ENCODE data around the gene EPB41L4A. TPM values are rescaled to one million over a fixed set of nuclear protein-coding genes. Genes with fewer than 3 reads are reported as not detected.

Gene EPB41L4A
- total RNA-seq, 4 donors from 2014 or later = 8.3 to 33.8 (median 21.6) TPM

DNA sequence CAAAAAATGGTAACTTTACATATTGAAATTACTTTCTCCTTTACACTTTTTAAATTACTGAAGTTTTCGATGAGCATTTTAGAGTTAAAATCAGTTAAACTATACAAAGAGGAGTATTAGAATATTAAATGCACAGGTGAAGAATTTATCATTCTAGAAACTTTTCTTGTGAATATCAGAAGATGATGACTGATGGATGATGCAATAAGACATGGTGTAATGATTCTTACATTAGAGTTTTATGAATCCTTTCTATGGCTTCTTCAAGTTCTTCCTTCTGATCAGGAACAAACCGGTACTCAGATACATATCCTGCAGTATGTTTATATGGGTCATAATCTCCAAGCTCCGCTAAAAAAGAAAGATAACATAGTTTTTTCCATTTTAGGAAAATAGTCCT, 154.4 kb downstream of the EPB41L4A start:
- Histone ChIP-seq H3K4me1 (no peaks in the 10 kb centered on the region), H3K27ac (replicated peaks in 1 of 4) (no peak overlapping the region), H3K4me3 (no peak overlapping the region), H3K9me3 (no peaks in the 10 kb centered on the region), H3K36me3 (peaks cover 0 to 20% (median 7%) of the 10 kb centered on the region in 4 donors), H3K27me3 (no peaks in the 10 kb centered on the region)
- intact Hi-C loops (cut with DNase I) = no loop called here
- no peak for TF ChIP-seq POLR2AphosphoS5 (IDR thresholded peaks at IDR 0.05)
- TF ChIP-seq, protein P1, sequence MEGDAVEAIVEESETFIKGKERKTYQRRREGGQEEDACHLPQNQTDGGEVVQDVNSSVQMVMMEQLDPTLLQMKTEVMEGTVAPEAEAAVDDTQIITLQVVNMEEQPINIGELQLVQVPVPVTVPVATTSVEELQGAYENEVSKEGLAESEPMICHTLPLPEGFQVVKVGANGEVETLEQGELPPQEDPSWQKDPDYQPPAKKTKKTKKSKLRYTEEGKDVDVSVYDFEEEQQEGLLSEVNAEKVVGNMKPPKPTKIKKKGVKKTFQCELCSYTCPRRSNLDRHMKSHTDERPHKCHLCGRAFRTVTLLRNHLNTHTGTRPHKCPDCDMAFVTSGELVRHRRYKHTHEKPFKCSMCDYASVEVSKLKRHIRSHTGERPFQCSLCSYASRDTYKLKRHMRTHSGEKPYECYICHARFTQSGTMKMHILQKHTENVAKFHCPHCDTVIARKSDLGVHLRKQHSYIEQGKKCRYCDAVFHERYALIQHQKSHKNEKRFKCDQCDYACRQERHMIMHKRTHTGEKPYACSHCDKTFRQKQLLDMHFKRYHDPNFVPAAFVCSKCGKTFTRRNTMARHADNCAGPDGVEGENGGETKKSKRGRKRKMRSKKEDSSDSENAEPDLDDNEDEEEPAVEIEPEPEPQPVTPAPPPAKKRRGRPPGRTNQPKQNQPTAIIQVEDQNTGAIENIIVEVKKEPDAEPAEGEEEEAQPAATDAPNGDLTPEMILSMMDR (IDR thresholded peaks at IDR 0.05) = no peak
- no peak for TF ChIP-seq EP300 (IDR thresholded peaks at IDR 0.05)
- TF ChIP-seq POLR2A (IDR thresholded peaks at IDR 0.05; ENCODE audit: low read depth) = no peak
- DNase-seq (ENCODE audit: extremely low spot score) = no peak
- WGBS = 95% methylated on average over 3 of the region's 3 CpGs

DNA sequence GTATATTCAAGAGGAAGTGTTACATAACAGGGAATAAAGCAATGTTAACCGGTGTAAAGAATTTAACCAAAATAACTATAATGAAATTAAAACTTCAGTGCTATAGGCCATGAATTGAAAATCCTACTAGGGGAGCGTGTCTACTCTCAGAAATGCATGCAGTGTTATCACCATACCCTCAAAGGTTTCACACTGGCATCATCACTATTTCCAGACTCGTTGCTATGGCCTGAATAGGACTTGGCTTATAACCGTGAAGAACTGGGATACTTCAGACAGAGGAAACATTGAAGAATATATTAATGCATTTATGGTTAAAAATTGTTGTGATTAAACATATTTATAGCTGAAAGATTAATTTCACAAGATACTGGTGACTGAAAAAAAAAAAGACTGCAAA, 154.9 kb downstream of the EPB41L4A start:
- 90% methylated on average over 4 of the region's 4 CpGs for WGBS
- no peak overlapping the region for H3K4me3 ChIP-seq
- no peaks in the 10 kb centered on the region for H3K4me1 ChIP-seq
- peaks cover 0 to 25% (median 7%) of the 10 kb centered on the region in 4 donors for H3K36me3 ChIP-seq
- H3K27me3 ChIP-seq = no peaks in the 10 kb centered on the region
- intact Hi-C loops (cut with DNase I) = no loop called here
- no peak overlapping the region for H3K27ac ChIP-seq (replicated peaks in 1 of 4)
- TF ChIP-seq POLR2A (IDR thresholded peaks at IDR 0.05; ENCODE audit: low read depth) (no peak), EP300 (IDR thresholded peaks at IDR 0.05) (no peak), POLR2AphosphoS5 (IDR thresholded peaks at IDR 0.05) (no peak)
- TF ChIP-seq, protein P1 (IDR thresholded peaks at IDR 0.05) = no peak
- DNase-seq (ENCODE audit: extremely low spot score) = no peak
- H3K9me3 ChIP-seq = no peaks in the 10 kb centered on the region

GRCh38 chr5:112263469-112263868, 155.6 kb downstream of the EPB41L4A start:
- Histone ChIP-seq H3K4me1 (no peaks in the 10 kb centered on the region), H3K36me3 (peaks cover 0 to 28% (median 7%) of the 10 kb centered on the region in 4 donors), H3K27ac (replicated peaks in 1 of 4) (no peak overlapping the region), H3K4me3 (no peak overlapping the region), H3K27me3 (no peaks in the 10 kb centered on the region), H3K9me3 (no peaks in the 10 kb centered on the region)
- intact Hi-C loops (cut with DNase I) = no loop called here
- WGBS = 76% methylated on average over 1 of the region's 1 CpG
- no peak for DNase-seq (ENCODE audit: extremely low spot score)
- TF ChIP-seq, protein P1 (IDR thresholded peaks at IDR 0.05) = no peak
- TF ChIP-seq EP300 (IDR thresholded peaks at IDR 0.05) = no peak
- no peak for TF ChIP-seq POLR2AphosphoS5 (IDR thresholded peaks at IDR 0.05)
- no peak for TF ChIP-seq POLR2A (IDR thresholded peaks at IDR 0.05; ENCODE audit: low read depth)

GRCh38 chr5:112258571-112258970, 160.5 kb downstream of the EPB41L4A start:
- whole genome bisulfite sequencing = 76% methylated on average over 2 of the region's 2 CpGs
- TF ChIP-seq POLR2A (IDR thresholded peaks at IDR 0.05; ENCODE audit: low read depth) (no peak), EP300 (IDR thresholded peaks at IDR 0.05) (no peak)

GRCh38 chr5:112257976-112258375, 161.1 kb downstream of the EPB41L4A start:
- no peak for DNase-seq (ENCODE audit: extremely low spot score)
- Histone ChIP-seq H3K4me1 (peaks cover 0 to 8% (median 4%) of the 10 kb centered on the region in 4 donors), H3K4me3 (no peak overlapping the region), H3K27ac (replicated peaks in 1 of 4) (no peak overlapping the region), H3K27me3 (no peaks in the 10 kb centered on the region), H3K9me3 (no peaks in the 10 kb centered on the region), H3K36me3 (peaks cover 0 to 21% (median 0%) of the 10 kb centered on the region in 4 donors)
- intact Hi-C loops (cut with DNase I) = no loop called here
- TF ChIP-seq POLR2A (IDR thresholded peaks at IDR 0.05; ENCODE audit: low read depth) = no peak
- no peak for TF ChIP-seq POLR2AphosphoS5 (IDR thresholded peaks at IDR 0.05)
- TF ChIP-seq EP300 (IDR thresholded peaks at IDR 0.05) = no peak
- TF ChIP-seq, protein P1 (IDR thresholded peaks at IDR 0.05) = no peak

More at GRCh38 chr5:112258571-112258970, 160.5 kb downstream of the EPB41L4A start:
- Histone ChIP-seq H3K4me3 (no peak overlapping the region), H3K4me1 (peaks cover 0 to 8% (median 3%) of the 10 kb centered on the region in 4 donors), H3K27ac (replicated peaks in 1 of 4) (no peak overlapping the region), H3K9me3 (no peaks in the 10 kb centered on the region), H3K27me3 (no peaks in the 10 kb centered on the region), H3K36me3 (peaks cover 0 to 21% (median 0%) of the 10 kb centered on the region in 4 donors)
- no peak for DNase-seq (ENCODE audit: extremely low spot score)
- intact Hi-C loops (cut with DNase I) = no loop called here
